A549 treated with Mapracorat at 1 μM for 4 hours (cell line): ENCODE data around the gene KRT24. TPM values are rescaled to one million over a fixed set of nuclear protein-coding genes. Genes with fewer than 3 reads are reported as not detected.

ENCODE experiments used
- total RNA-seq: library from RNA; stranded (reverse); fragments of 200-300 nt; extraction: Qiagen RNA extraction; gene quantifications from 5 replicates; pipeline ENCODE4 v1.2.3, GENCODE V29; 2022

KRT24 gene
- not detected in 5 replicates for total RNA-seq

GRCh38 chr17:40703652-40704051, at the start of gene KRT24:
Gene KRT24, minus strand, starts transcription at chr17:40703752. Its CDS starts 59 bp downstream, at chr17:40703693.

DNA sequence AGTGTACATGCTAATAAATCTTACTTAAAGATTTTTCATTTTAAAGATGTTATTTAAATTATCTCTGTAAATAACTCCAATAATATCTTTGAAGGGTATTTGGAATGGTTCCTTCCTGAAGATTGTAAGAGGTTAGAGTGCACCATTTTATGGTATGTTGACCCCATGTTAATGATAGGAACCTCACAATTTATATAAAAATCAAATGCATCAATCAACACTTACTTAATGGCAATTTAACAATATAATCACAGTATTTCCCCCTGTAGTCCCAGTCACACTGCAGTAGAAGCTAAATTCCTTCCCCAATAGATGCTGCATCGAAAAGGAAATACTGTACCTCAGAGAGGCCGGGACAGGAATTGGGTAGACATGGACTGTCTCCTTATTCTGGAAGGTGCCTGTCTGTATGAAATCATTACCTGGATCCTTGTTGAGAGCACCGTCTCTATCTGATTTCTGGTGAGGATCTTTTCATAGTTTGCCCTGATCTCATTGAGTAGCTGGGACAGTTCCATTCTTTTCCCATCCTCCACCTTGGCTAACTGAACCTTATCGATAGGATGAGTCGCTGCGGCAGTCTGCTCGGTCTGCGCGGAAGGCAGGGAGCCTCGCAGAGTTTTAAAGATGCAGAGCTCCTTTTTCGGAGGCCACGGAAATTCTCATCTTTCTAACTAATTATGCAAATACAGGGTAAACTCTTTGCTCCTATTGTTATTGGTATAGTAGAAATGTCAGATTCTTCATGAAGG, 38.8 kb downstream of the KRT24 start, which contains the start of gene KRT222:
TSS of gene KRT222 (minus strand) at position 596 of the 752 bp plus-strand sequence. CDS start at position 518, 78 bp downstream.

Other genes starting within 250 kb of the KRT24 start
- 196 to 254 TPM (median 237 TPM) in 5 replicates for gene TNS4, start 202.1 kb downstream of the KRT24 start, total RNA-seq
- gene CCR7, start 138.3 kb downstream of the KRT24 start, total RNA-seq: 0.94 to 1.3 TPM (median 1.2 TPM) in 5 replicates
- 106 to 111 TPM (median 108 TPM) in 5 replicates for gene SMARCE1, start 55.9 kb downstream of the KRT24 start, total RNA-seq
- gene KRT222, start 38.6 kb downstream of the KRT24 start, total RNA-seq: 0.34 to 0.63 TPM (median 0.37 TPM) in 5 replicates
- gene KRT25, start 51.6 kb upstream of the KRT24 start, total RNA-seq: not detected in 5 replicates
- not detected in 5 replicates for gene KRT26, start 68.4 kb upstream of the KRT24 start, total RNA-seq
- 0.19 TPM in 1 of 5 replicates, not detected in the others for gene KRT27, start 78.8 kb upstream of the KRT24 start, total RNA-seq
- not detected in 5 replicates for gene KRT28, start 96.2 kb upstream of the KRT24 start, total RNA-seq
- gene KRT10, start 118.9 kb upstream of the KRT24 start, total RNA-seq: 70.6 to 111 TPM (median 103 TPM) in 5 replicates
- not detected in 5 replicates for gene KRT12, start 163.5 kb upstream of the KRT24 start, total RNA-seq
- 0.17 to 0.45 TPM (median 0.26 TPM) in 5 replicates for gene KRT20, start 181.5 kb upstream of the KRT24 start, total RNA-seq
- 0.08 to 0.15 TPM (median 0.08 TPM) in 3 of 5 replicates, not detected in the others for gene KRT23, start 233.9 kb upstream of the KRT24 start, total RNA-seq